Omental fat pad (tissue), 4 donors: ENCODE data around the gene APOBEC3G. TPM values are rescaled to one million over a fixed set of nuclear protein-coding genes. Genes with fewer than 3 reads are reported as not detected.

Experiments
- ATAC-seq: fragments of 150-250 bp; one replicate; pipeline ENCODE4 v1.9.1; 2016; ENCODE audit warnings: mild to moderate bottlenecking, moderate library complexity; ENCODE audit not compliant: low FRiP score
- DNase-seq: peaks from one replicate; pipeline ENCODE4 v3.0.0-alpha.2; 2019; ENCODE audit warnings: low spot score
- total RNA-seq, 4 donors: library from RNA; depleted of rRNA; stranded (reverse); fragments of >200 nt; gene quantifications; one replicate each; pipeline ENCODE4 v1.1.0, GENCODE V29; 2016
- TF ChIP-seq, protein P1 (sequence below), 3 donors: fragments of 450-650 bp; IDR thresholded peaks; one replicate each; pipeline ENCODE4 v1.5.1; 2016 to 2017; ENCODE audit warnings: antibody characterized with exemption in 3 of 3, mild to moderate bottlenecking in 3 of 3, moderate library complexity in 2 of 3

The APOBEC3G gene
- total RNA-seq, 4 donors from 2014 or later, result 5.5 to 20.3 (median 6.7) TPM

DNA sequence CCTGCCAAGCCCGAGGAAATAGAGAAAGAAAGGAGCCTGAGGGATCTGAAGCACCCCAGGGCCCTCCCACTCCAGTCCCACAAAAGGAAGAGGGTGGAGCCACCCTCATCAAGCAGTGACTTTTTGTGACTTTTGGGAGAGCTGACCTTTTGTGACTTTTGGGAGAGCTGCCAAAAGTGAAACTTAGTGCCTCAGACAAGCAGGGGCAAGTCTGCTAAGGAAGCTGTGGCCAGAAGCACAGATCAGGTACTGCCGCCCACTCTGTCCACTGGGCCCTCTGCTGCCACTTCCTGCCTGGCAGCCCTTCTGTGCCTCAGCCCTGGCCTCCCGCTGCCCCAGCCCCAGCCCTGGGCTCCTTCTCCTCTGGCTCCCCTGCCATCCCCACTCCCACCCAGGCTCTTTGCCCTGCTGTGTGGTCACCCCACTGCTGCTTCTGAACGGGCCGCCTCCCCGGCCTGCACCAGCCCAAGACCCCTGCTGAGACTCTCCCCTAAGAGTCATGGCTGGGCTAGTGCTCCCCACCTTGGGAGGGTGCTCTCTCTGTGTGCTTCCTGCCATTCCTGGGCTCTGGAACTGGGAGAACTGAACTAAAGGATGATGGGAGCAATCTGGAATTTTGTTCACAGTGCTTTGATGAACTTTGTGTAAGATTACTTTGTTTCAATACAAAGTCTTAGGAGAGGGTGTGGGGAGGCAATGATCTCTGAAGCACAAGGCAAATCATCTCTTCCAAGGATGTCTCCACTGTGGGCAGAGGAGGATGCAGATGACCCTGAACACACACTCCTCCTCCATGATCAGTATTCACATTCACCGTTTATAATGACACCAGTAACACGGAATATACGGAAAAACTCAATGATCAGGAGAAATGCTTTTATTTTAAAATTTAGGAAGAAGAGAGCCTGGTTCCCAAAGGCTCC, 20.3 kb downstream of the APOBEC3G start, which contains the start of gene APOBEC3H:
APOBEC3H (plus strand) TSS at position 147 of the 923 bp plus-strand sequence. CDS start 3,035 bp downstream, outside the sequence.
- DNase-seq, result no peak
- TF ChIP-seq, protein P1, sequence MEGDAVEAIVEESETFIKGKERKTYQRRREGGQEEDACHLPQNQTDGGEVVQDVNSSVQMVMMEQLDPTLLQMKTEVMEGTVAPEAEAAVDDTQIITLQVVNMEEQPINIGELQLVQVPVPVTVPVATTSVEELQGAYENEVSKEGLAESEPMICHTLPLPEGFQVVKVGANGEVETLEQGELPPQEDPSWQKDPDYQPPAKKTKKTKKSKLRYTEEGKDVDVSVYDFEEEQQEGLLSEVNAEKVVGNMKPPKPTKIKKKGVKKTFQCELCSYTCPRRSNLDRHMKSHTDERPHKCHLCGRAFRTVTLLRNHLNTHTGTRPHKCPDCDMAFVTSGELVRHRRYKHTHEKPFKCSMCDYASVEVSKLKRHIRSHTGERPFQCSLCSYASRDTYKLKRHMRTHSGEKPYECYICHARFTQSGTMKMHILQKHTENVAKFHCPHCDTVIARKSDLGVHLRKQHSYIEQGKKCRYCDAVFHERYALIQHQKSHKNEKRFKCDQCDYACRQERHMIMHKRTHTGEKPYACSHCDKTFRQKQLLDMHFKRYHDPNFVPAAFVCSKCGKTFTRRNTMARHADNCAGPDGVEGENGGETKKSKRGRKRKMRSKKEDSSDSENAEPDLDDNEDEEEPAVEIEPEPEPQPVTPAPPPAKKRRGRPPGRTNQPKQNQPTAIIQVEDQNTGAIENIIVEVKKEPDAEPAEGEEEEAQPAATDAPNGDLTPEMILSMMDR (IDR thresholded peaks at IDR 0.05), result no peak
- no peak for ATAC-seq

DNA sequence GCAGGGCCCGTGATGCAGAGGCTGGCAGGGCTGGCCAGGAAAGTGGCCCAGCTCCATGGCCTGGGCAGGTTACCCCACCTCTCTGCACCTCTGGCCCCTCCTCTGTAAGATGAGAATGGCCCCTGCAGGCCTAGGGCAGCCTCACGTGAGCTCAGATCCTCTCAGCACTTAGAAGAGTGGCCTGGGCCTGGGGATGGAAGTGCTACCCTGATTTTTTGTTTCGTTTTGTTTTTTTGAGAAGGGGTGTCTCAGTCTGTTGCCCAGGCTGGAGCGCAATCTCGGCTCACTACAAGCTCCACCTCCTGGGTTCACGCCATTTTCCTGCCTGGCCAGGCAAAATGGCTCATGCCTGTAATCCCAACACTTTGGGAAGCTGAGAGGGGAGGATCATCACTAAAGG, 21.0 kb downstream of the APOBEC3G start:
- DNase-seq (no peak), ATAC-seq (no peak)
- TF ChIP-seq, protein P1 (IDR thresholded peaks at IDR 0.05), result no peak

DNA sequence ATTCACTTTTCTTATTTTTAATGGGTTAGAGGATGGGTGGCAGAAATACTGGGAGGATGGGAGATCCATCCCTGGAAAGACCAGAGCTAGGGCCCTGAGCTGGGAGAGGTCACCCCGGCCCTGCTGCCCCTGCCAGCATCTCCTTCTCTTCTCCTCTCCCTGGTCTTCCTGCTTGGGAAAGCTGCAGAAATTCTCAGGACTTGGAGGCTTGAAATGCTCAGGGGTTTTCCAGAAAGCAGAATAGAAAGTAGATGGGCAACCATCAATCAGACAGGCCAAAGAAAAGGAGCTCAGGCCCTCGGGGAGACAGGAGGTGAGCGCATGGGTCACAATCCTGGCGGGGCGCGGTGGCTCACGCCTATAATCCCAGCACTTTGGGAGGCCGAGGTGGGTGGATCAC, 21.5 kb downstream of the APOBEC3G start:
- ATAC-seq (no peak), DNase-seq (no peak)
- TF ChIP-seq, protein P1 (IDR thresholded peaks at IDR 0.05), result no peak

DNA sequence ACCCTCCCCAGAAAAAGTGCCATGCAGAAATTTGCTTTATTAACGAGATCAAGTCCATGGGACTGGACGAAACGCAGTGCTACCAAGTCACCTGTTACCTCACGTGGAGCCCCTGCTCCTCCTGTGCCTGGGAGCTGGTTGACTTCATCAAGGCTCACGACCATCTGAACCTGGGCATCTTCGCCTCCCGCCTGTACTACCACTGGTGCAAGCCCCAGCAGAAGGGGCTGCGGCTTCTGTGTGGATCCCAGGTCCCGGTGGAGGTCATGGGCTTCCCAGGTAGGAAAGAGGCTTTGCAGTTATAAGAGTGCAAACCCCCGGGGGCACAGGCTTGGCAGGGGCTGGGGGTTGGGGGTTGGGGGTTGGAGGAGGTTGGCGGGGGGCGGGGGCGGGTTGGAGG, 24.2 kb downstream of the APOBEC3G start:
- ATAC-seq, result no peak

DNA sequence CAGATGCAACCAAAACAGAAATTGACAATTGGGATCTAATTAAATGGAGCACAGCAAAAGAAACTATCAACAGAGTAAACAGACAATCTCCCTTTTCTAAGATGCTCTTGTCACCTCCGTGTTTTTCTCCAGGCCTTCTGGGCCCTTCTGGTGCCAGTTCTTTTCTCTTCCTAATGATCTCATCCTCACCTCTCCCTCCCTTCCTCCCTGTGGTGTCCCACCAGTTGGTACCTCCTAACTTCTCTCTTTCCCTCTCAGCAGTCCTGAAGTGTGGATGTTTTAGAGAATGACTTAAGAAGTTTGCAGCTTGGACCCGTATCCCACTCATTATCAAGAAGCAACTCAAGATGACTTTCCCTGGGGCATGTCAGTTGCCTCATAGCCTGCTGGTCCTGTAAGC, 26.4 kb downstream of the APOBEC3G start:
- DNase-seq (no peak), ATAC-seq (no peak)
- TF ChIP-seq, protein P1 (IDR thresholded peaks at IDR 0.05), result no peak

More for the DNA sequence above, 24.2 kb downstream of the APOBEC3G start:
- TF ChIP-seq, protein P1 (IDR thresholded peaks at IDR 0.05), result no peak
- no peak for DNase-seq

DNA sequence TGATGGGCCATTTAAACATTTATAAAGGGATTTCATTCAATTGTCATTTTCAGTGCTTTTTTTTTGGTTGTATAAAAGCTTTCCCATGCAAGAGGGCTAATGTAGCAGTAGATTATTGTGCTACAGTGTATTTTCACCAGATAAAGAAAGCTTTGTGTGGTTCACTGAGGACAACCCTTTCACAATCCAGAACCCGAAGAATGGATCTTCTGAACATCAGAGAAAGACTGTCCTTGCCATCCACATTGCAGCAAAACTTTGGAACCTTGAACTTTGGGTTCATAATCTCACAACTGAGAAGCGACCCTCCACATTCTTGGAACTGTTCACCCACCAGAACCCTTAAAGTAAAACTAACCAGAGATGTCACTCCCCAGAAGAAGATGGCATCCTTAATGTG, 29.3 kb downstream of the APOBEC3G start:
- TF ChIP-seq, protein P1 (IDR thresholded peaks at IDR 0.05), result no peak
- no peak for DNase-seq
- no peak for ATAC-seq

DNA sequence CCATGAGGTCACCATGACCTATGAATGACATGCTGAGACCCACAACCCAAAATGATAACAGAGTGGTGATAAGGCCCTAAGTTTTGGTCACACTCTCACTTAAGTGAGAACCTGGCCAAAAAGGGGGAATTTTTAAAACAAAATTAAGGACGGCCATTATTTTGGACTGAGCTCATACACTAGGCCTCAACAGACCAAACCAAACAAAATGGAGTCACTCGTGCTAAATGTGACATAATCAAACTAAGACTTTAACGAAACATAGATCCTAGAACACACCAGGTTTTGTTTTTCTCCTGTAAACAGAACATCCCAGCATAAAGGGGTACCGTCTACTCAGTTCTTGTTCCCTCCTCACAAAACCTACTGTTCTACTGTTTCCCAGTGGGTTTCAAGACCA, 31.4 kb downstream of the APOBEC3G start:
- ATAC-seq (no peak), DNase-seq (no peak)
- TF ChIP-seq, protein P1 (IDR thresholded peaks at IDR 0.05), result no peak
